MM.1S (cell line): ENCODE results near the gene BACH2.

Experiments
- EZH2 ChIP-seq: fragments of 300-600 bp; sonication (generic); optimal IDR thresholded peaks from 2 replicates; pipeline ENCODE3; 2017; ENCODE audit warnings: low read depth, mild to moderate bottlenecking, antibody characterized with exemption, low read length, mixed read lengths
- TF ChIP-seq, protein P1 (sequence below): fragments of 300-600 bp; sonication (generic); IDR thresholded peaks from 2 replicates; pipeline ENCODE4 v1.5.1; 2016; ENCODE audit warnings: antibody characterized with exemption, low read length, mixed read lengths

DNA sequence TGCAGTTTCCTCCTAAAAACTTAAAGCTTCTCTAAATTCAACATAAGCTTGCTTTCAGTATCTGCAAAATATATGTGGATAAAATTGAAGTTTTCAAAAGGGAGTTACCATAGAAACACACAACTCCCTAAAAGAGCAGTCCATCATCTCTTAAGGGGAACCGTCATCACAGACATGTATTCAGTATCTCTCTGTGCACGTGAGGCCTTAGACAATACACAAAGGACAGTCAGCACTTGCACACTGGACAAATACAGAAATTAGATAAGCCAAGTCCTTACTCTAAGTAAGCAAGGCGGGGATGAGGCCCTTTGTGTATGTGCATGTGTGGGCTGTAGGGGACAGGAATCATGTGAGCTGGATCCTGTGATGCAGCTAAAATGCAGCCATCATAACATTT is 136.6 kb downstream of the BACH2 start:
- TF ChIP-seq, protein P1, sequence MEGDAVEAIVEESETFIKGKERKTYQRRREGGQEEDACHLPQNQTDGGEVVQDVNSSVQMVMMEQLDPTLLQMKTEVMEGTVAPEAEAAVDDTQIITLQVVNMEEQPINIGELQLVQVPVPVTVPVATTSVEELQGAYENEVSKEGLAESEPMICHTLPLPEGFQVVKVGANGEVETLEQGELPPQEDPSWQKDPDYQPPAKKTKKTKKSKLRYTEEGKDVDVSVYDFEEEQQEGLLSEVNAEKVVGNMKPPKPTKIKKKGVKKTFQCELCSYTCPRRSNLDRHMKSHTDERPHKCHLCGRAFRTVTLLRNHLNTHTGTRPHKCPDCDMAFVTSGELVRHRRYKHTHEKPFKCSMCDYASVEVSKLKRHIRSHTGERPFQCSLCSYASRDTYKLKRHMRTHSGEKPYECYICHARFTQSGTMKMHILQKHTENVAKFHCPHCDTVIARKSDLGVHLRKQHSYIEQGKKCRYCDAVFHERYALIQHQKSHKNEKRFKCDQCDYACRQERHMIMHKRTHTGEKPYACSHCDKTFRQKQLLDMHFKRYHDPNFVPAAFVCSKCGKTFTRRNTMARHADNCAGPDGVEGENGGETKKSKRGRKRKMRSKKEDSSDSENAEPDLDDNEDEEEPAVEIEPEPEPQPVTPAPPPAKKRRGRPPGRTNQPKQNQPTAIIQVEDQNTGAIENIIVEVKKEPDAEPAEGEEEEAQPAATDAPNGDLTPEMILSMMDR: no peak
- no peak for TF ChIP-seq EZH2
